NOMO-1 treated with DMSO at 0.1 percent for 48 hours (cell line): Measurements from ENCODE around the gene SLC1A7.

Source experiments
- DNase-seq: peaks from one replicate; lab custom pipeline; 2025; ENCODE audit not compliant: unreplicated experiment; lab: John Stamatoyannopoulos, UW

Gene SLC1A7

DNA sequence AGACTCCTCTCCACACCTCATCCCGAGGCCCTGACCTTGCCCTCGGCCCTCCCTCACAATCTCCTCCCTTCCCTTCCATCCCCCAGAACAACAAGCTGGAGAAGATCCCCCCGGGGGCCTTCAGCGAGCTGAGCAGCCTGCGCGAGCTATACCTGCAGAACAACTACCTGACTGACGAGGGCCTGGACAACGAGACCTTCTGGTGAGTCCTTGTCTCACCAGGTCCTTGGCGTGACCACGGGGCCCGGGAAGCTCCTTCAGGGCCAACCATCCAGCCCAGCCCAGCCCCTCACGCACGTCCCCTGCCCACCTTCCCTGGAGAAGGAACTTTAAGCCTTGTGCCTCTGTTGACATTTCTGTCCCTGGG lies 64.9 kb downstream of the SLC1A7 start:
- DNase-seq = no peak

GRCh38 chr1:53076721-53077598 lies 65.5 kb downstream of the SLC1A7 start:
- DNase-seq = no peak

DNA sequence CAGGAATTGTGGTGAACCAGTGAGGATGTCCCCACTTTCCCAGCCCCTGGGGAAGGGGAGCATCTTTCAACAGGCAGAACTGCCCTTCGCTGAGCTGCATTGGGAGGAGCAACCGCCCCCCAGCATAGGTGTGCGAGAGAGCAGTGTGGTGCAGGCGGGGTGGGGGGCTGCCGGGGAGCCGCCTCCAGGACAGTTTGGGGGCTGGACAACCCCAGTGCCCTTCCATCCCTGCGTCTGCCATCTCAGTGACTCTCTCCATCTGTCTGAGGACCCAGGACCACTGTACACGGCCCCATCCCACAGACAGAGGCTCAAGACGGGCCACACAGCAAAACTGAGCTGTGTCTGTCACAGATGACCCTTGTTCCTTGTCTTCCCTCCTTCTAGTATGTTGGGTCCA lies 66.3 kb downstream of the SLC1A7 start:
- no peak for DNase-seq

- DNase-seq = no peak
Observed at GRCh38 chr1:53075761-53076163, 66.7 kb downstream of the SLC1A7 start.

GRCh38 chr1:53075206-53075605 lies 67.2 kb downstream of the SLC1A7 start:
- DNase-seq = no peak

GRCh38 chr1:53074313-53075154 lies 67.9 kb downstream of the SLC1A7 start:
- DNase-seq = no peak

DNA sequence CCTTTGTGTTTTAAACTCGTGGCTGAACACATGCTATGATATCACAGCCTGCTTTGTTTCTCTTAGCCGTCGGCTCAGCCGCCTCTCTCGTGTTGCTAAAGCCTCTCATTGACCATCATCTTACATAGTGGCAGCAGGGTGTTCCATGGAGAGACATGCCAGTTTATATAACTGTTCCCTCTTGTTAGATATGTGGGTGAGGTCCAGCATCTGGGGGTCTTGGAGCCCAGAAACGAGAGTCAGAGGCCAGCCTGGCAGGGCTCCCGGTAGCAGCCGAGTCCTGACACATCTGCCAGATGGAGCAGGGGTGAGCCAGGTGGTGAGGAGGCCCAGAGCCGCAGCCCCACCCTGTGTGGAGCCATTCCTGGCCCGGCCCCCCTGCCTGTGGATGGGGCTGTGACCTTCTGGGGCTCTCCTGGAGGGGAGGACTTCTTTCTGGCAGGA lies 68.5 kb downstream of the SLC1A7 start:
- DNase-seq = no peak

DNA sequence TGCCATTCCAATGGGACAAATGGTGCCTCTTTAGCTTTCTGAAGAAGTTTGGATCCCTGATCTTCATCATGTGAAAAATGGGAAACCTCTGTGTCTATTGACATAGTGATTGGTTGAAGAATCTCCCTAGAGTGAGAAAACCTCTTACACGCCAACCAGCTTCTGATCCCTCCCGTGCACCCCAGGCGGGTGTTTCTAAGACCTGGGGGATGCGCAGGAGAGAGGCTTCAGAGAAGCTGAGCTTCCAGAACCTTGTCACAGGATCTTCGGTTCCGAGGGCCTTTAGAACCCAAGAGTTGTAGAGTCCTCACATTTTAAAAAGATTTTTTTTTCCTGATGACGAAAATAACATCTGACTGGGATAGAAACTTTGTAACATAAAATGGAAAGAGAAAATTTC lies 69.2 kb downstream of the SLC1A7 start:
- no peak for DNase-seq

GRCh38 chr1:53071915-53072314 lies 70.5 kb downstream of the SLC1A7 start:
- DNase-seq = no peak

- DNase-seq = no peak
Observed at GRCh38 chr1:53071167-53071865, 71.1 kb downstream of the SLC1A7 start.

- no peak for DNase-seq
Observed at GRCh38 chr1:53070621-53071020, 71.8 kb downstream of the SLC1A7 start.

DNA sequence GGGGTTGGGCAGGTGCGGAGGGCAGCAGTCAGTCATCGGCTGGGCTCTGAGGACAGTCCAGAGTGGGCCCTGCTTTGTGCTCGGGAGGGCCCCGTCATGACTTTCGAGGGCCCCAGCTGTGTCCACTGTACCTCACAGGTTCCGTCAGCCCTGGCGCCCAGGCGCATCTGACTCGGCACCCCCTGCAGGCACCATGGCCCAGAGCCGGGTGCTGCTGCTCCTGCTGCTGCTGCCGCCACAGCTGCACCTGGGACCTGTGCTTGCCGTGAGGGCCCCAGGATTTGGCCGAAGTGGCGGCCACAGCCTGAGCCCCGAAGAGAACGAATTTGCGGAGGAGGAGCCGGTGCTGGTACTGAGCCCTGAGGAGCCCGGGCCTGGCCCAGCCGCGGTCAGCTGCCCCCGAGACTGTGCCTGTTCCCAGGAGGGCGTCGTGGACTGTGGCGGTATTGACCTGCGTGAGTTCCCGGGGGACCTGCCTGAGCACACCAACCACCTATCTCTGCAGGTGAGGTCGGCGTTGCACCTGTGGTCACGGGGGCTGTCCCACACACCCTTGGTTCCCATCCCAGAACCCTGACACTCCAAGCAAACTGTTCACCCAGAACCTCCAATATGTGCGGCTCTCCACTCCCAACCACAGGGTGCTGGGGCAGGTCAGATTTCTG lies 72.6 kb downstream of the SLC1A7 start:
- DNase-seq = no peak

GRCh38 chr1:53069265-53069662 lies 73.2 kb downstream of the SLC1A7 start:
- DNase-seq = no peak

- DNase-seq = no peak
Observed at GRCh38 chr1:53068314-53069099, 73.9 kb downstream of the SLC1A7 start.

GRCh38 chr1:53067886-53068285 lies 74.6 kb downstream of the SLC1A7 start:
- DNase-seq = no peak

DNA sequence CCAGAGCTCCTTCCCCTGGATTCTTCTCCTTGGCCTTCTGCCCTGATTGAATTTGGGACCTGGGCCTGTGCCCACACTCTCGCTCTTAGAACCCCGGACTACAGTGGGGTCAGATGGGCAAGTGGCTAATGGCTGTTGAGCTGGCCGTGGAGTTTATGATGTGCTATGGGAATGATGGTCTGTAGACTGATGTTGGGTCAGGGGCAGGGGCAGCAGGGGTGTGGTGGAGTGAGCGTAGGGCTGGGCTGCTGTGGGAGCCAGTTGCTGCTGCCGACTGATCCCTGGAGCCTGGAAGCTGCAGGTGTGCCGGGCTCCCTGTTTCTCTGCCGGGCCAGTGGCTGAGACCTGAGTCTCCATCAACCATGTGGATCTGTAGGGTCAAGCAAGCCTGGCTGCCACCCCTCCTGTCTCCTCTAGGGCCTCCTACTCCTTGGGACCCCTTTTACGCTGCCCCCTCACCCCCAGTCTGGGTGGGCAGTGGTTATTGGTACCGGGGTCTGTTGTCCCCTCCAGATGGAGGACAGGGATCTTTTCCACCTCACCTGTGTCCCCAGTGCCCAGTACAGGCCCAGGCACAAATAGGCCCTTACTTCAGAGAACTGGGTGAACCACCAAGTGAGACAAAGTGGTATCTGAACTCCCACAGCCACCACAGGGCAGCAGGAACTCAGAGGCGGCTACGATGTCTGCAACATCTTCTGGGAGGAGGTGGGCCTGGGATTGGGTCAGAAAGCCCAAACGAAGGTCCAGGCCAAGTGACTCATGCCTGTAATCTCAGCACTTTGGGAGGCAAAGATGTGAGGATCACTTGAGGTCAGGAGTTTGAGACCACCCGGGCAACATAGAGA lies 75.3 kb downstream of the SLC1A7 start:
- no peak for DNase-seq

DNA sequence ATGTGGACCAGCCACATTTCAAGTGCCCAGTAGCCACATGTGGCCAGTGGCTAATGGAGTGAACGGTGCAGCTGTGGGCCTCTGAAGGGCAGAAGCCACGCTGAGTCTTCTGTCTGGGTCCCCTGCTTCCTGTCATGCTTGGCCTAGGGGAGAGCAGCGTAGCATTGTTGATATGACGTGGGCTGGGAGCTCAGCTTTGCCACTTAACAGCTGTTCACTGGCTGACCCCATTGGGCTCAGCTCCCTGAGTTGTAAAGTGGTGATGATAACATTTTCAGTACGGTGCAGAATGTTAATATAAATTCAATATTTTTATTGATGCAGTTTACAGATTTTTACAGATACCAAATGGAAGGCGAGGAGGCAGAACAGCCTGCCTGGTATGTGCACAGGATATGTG lies 76.0 kb downstream of the SLC1A7 start:
- no peak for DNase-seq

DNA sequence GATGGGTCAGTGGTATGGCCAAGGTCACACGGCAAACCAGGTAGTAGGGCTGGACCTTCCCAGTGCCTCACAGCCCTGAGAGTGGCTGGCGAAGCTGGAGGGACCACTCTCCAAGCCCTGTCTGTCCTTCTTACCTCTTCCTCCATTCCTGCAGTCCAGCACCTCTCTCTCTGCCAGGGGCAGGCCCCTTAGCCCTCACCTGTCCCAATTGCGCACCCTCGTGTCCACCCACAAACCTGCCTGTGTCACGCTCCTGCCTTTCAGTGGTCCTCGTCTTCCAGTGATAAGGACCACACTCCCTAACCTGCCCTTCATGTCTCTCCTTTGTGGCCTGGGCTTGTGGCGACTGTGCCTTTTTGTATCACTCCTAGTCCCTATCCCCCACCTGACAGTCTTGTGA lies 77.0 kb downstream of the SLC1A7 start:
- DNase-seq = no peak
